ENCODE results near the gene FAM120AOS. TPM values are rescaled to one million over a fixed set of nuclear protein-coding genes. Genes with fewer than 3 reads are reported as not detected.

FAM120AOS gene
- polyA plus RNA-seq, 1 of the 3 experiments (the other 2 are of a cell fraction), result 30.1 TPM

- Histone ChIP-seq H3K4me3 (ENCODE audit: low read depth in 2 of 2, low read length in 1 of 2) (no peak overlapping the region), H3K4me2 (no peak overlapping the region), H3K9me3 (no peaks in the 10 kb centered on the region), H3K36me3 (replicated peaks in 1 of 2; ENCODE audit: control insufficient read depth in 1 of 2, insufficient read depth in 2 of 2, low read length in 1 of 2) (peaks cover 0 to 8% of the 10 kb centered on the region in 2 experiments), H3K27me3 (ENCODE audit: insufficient read depth) (no peaks in the 10 kb centered on the region), H2AFZ (ENCODE audit: low read depth) (no peak overlapping the region), H3K9me2 (no peaks in the 10 kb centered on the region), H3K27ac (ENCODE audit: low read depth in 2 of 2, low read length in 1 of 2) (no peak overlapping the region), H3F3A (replicated peaks; ENCODE audit: insufficient read depth) (no peaks in the 10 kb centered on the region), H3K79me2 (ENCODE audit: insufficient read depth) (peaks cover 98% of the 10 kb centered on the region), H3K4me1 (ENCODE audit: control insufficient read depth in 1 of 2, insufficient read depth in 2 of 2, low read depth in 1 of 2, low read length in 1 of 2) (peaks cover 11 to 15% of the 10 kb centered on the region in 2 experiments; a peak in 3 of 4 replicates), H3K9ac (no peak overlapping the region), H4K20me1 (ENCODE audit: insufficient read depth) (peaks cover 66% of the 10 kb centered on the region)
- CTCF ChIA-PET, result no interaction called here
- TF ChIP-seq USF1 (IDR thresholded peaks at IDR 0.05; ENCODE audit: borderline replicate concordance, low read depth) (no peak), TEAD4 (IDR thresholded peaks at IDR 0.05; ENCODE audit: borderline replicate concordance, insufficient read depth) (no peak)
- POLR2A ChIA-PET, result no interaction called here
- DNase-seq, result no peak
- WGBS (ENCODE audit: low lambda C conversion rate), result 90% methylated on average over 2 of the region's 2 CpGs
These were observed 3.1 kb upstream of the FAM120AOS start for GRCh38 chr9:93456504-93456903.

GRCh38 chr9:93456022-93456421, 2.6 kb upstream of the FAM120AOS start:
- Histone ChIP-seq H3K4me3 (ENCODE audit: low read depth in 2 of 2, low read length in 1 of 2) (no peak overlapping the region), H3K9me2 (no peaks in the 10 kb centered on the region), H3K27ac (ENCODE audit: low read depth in 2 of 2, low read length in 1 of 2) (no peak overlapping the region), H3F3A (replicated peaks; ENCODE audit: insufficient read depth) (no peaks in the 10 kb centered on the region), H3K4me1 (ENCODE audit: control insufficient read depth in 1 of 2, insufficient read depth in 2 of 2, low read depth in 1 of 2, low read length in 1 of 2) (peaks cover 8 to 15% of the 10 kb centered on the region in 2 experiments; a peak in 3 of 4 replicates), H3K79me2 (ENCODE audit: insufficient read depth) (peaks cover 94% of the 10 kb centered on the region), H3K9me3 (no peaks in the 10 kb centered on the region), H3K36me3 (replicated peaks in 1 of 2; ENCODE audit: control insufficient read depth in 1 of 2, insufficient read depth in 2 of 2, low read length in 1 of 2) (peaks cover 0 to 8% of the 10 kb centered on the region in 2 experiments), H3K4me2 (no peak overlapping the region), H3K27me3 (ENCODE audit: insufficient read depth) (no peaks in the 10 kb centered on the region), H3K9ac (no peak overlapping the region), H2AFZ (ENCODE audit: low read depth) (no peak overlapping the region), H4K20me1 (ENCODE audit: insufficient read depth) (peaks cover 61% of the 10 kb centered on the region)
- WGBS (ENCODE audit: low lambda C conversion rate), result 100% methylated on average over 1 of the region's 1 CpG
- DNase-seq, result no peak
- ChIA-PET CTCF (no interaction called here), POLR2A (no interaction called here)
- TF ChIP-seq JUND (IDR thresholded peaks at IDR 0.05) (no peak), TAF1 (IDR thresholded peaks at IDR 0.05; ENCODE audit: borderline replicate concordance, low read depth, low read length) (no peak), CTCF (IDR thresholded peaks at IDR 0.05) (no peak), IRF3 (IDR thresholded peaks at IDR 0.05; ENCODE audit: low read depth, low read length) (no peak), USF1 (IDR thresholded peaks at IDR 0.05; ENCODE audit: borderline replicate concordance, low read depth) (no peak), FOXM1 (IDR thresholded peaks at IDR 0.05; ENCODE audit: low read depth) (no peak), SIN3A (IDR thresholded peaks at IDR 0.05; ENCODE audit: borderline replicate concordance, low read depth, low read length) (no peak), POLR2AphosphoS5 (IDR thresholded peaks at IDR 0.05; ENCODE audit: low read depth, low read length) (no peak), TEAD4 (IDR thresholded peaks at IDR 0.05; ENCODE audit: borderline replicate concordance, insufficient read depth) (no peak), RAD21 (IDR thresholded peaks at IDR 0.05; ENCODE audit: low read length) (no peak), MXI1 (IDR thresholded peaks at IDR 0.05; ENCODE audit: low read depth, low read length) (no peak), PBX3 (IDR thresholded peaks at IDR 0.05) (no peak), YY1 (IDR thresholded peaks at IDR 0.05; ENCODE audit: low read depth) (no peak), CHD2 (IDR thresholded peaks at IDR 0.05; ENCODE audit: low read length, partially characterized antibody) (no peak), GABPA (IDR thresholded peaks at IDR 0.05; ENCODE audit: low read depth) (no peak), MEF2A (IDR thresholded peaks at IDR 0.05; ENCODE audit: borderline replicate concordance, low read depth) (no peak), RFX5 (IDR thresholded peaks at IDR 0.05; ENCODE audit: low read length) (no peak), USF2 (IDR thresholded peaks at IDR 0.05; ENCODE audit: borderline replicate concordance, low read depth, low read length) (no peak), FOSL2 (IDR thresholded peaks at IDR 0.05; ENCODE audit: borderline replicate concordance, low read depth) (no peak)
